Measurements from ENCODE around the gene TGFB1.
A peak's percentile ranks its signal among the peaks of the same experiment; 100 is the strongest.
"Not testable (repeated sequence)": the region's sequence is repeated elsewhere in the genome, so short reads cannot be mapped to it uniquely, and the experiment has no call there.

TGFB1 gene

GRCh38 chr19:41367848-41368301 is 14.2 kb upstream of the TGFB1 start:
- peak; percentile 72 to 84 (median 82) for DNase-seq

- no peak for DNase-seq
Observed at GRCh38 chr19:41366089-41366488, 12.4 kb upstream of the TGFB1 start.

GRCh38 chr19:41364524-41365391 is 11.0 kb upstream of the TGFB1 start:
- DNase-seq: peak; percentile 70 to 80 (median 79)

- DNase-seq: peak; percentile 98 to 99 (median 99)
Observed at GRCh38 chr19:41363753-41364523, 10.2 kb upstream of the TGFB1 start, which contains the start of gene B9D2. B9D2 (minus strand) TSS chr19:41364149; CDS start chr19:41363519, 630 bp downstream.

- DNase-seq: no peak
Observed at GRCh38 chr19:41363371-41363752, 9.6 kb upstream of the TGFB1 start.

- DNase-seq: no peak
Observed at GRCh38 chr19:41362143-41362847, 8.6 kb upstream of the TGFB1 start.

- DNase-seq: no peak
Observed at GRCh38 chr19:41359741-41360140, 6.0 kb upstream of the TGFB1 start.

GRCh38 chr19:41357746-41358145 is 4.0 kb upstream of the TGFB1 start:
- DNase-seq: no peak

- DNase-seq: peak in 2 of 3 donors; percentile 48 to 61
Observed at GRCh38 chr19:41356984-41357739, 3.4 kb upstream of the TGFB1 start.

GRCh38 chr19:41355802-41356201 is 2.1 kb upstream of the TGFB1 start:
- no peak for DNase-seq

- no peak for DNase-seq
Observed at GRCh38 chr19:41355035-41355434, 1.3 kb upstream of the TGFB1 start.

- DNase-seq: no peak
Observed at GRCh38 chr19:41354343-41354953, 726 bp upstream of the TGFB1 start.

- DNase-seq: peak; percentile 72 to 89 (median 77)
Observed at GRCh38 chr19:41352609-41353465, 885 bp downstream of the TGFB1 start.

- DNase-seq: no peak
Observed at GRCh38 chr19:41352279-41352608, 1.5 kb downstream of the TGFB1 start.

- DNase-seq: peak; percentile 78 to 92 (median 83)
Observed at GRCh38 chr19:41351339-41352245, 2.1 kb downstream of the TGFB1 start.

- DNase-seq: peak in 1 of 3 donors; percentile 28
Observed at GRCh38 chr19:41350735-41351338, 2.9 kb downstream of the TGFB1 start.

- DNase-seq: not testable (repeated sequence)
Observed at GRCh38 chr19:41346916-41347315, 6.8 kb downstream of the TGFB1 start.

GRCh38 chr19:41344162-41344561 is 9.6 kb downstream of the TGFB1 start:
- no peak for DNase-seq
